HG03097 (cell line): Measurements from ENCODE around the gene KRTAP10-4.
"Not testable (repeated sequence)": the region's sequence is repeated elsewhere in the genome, so short reads cannot be mapped to it uniquely, and the experiment has no call there.

Experiments used
- ATAC-seq: cut with Tn5 transposase; IDR thresholded peaks from one replicate; pipeline ENCODE4 v1.9.1; 2021; ENCODE audit not compliant: unreplicated experiment, low FRiP score

The KRTAP10-4 gene

GRCh38 chr21:44533891-44534627, 39.5 kb upstream of the KRTAP10-4 start:
- no peak for ATAC-seq

- ATAC-seq: no peak
Observed at GRCh38 chr21:44534688-44535087, 38.8 kb upstream of the KRTAP10-4 start.

- ATAC-seq: no peak
Observed at GRCh38 chr21:44535963-44536362, 37.6 kb upstream of the KRTAP10-4 start.

GRCh38 chr21:44537930-44538911, 35.3 kb upstream of the KRTAP10-4 start:
- no peak for ATAC-seq

GRCh38 chr21:44539046-44539445, 34.5 kb upstream of the KRTAP10-4 start:
- no peak for ATAC-seq

GRCh38 chr21:44539991-44540666, 33.4 kb upstream of the KRTAP10-4 start, which contains the start of gene KRTAP10-1:
Gene KRTAP10-1 (minus strand): TSS chr21:44540195. CDS start chr21:44540150, 45 bp downstream.
- no peak for ATAC-seq

GRCh38 chr21:44540741-44541288, 32.7 kb upstream of the KRTAP10-4 start:
- ATAC-seq: no peak

GRCh38 chr21:44542716-44543115, 30.8 kb upstream of the KRTAP10-4 start:
- no peak for ATAC-seq

- no peak for ATAC-seq
Observed at GRCh38 chr21:44544566-44544965, 29.0 kb upstream of the KRTAP10-4 start.

- no peak for ATAC-seq
Observed at GRCh38 chr21:44547656-44548331, 25.7 kb upstream of the KRTAP10-4 start.

GRCh38 chr21:44548381-44548780, 25.1 kb upstream of the KRTAP10-4 start:
- no peak for ATAC-seq

GRCh38 chr21:44548922-44549321, 24.6 kb upstream of the KRTAP10-4 start:
- no peak for ATAC-seq

GRCh38 chr21:44549525-44550211, 23.9 kb upstream of the KRTAP10-4 start:
- no peak for ATAC-seq

- not testable (repeated sequence) for ATAC-seq
Observed at GRCh38 chr21:44550285-44550684, 23.2 kb upstream of the KRTAP10-4 start.

GRCh38 chr21:44550807-44551206, 22.7 kb upstream of the KRTAP10-4 start:
- no peak for ATAC-seq

GRCh38 chr21:44551340-44551961, 22.1 kb upstream of the KRTAP10-4 start, which contains the start of gene KRTAP10-2:
Gene KRTAP10-2 (minus strand): TSS chr21:44551505. CDS start chr21:44551458, 47 bp downstream.
- no peak for ATAC-seq

GRCh38 chr21:44552136-44552535, 21.4 kb upstream of the KRTAP10-4 start:
- no peak for ATAC-seq

GRCh38 chr21:44552681-44553080, 20.8 kb upstream of the KRTAP10-4 start:
- ATAC-seq: no peak
